T-cell (primary cell): Measurements from ENCODE around the gene HP1BP3. TPM values are rescaled to one million over a fixed set of nuclear protein-coding genes. Genes with fewer than 3 reads are reported as not detected.
"Not testable (repeated sequence)": the region's sequence is repeated elsewhere in the genome, so short reads cannot be mapped to it uniquely, and the experiment has no call there.

Source experiments
- ATAC-seq, 4 experiments: fragments of 200-7000 bp in 3 of 4; fragments of 150-1000 bp in 1 of 4; cut with Tn5 transposase; replicated peaks in 1 of 4; 1 replicate in 3 of 4; 2 replicates in 1 of 4; pipeline ENCODE4 v1.10.0; 2021; ENCODE audit warnings: moderate library complexity in 3 of 4, mild to moderate bottlenecking in 2 of 4, moderate number of reproducible peaks in 1 of 4
- CTCF ChIA-PET, 2 donors: fragments of 300-600 bp; sonication (Branson Sonifier 250); formaldehyde crosslinking; loops; one replicate each; lab custom pipeline; 2022; ENCODE audit warnings: antibody characterized with exemption in 2 of 2; lab: Charles Lee
- POLR2A ChIA-PET, 2 donors: fragments of 300-600 bp; sonication (Branson Sonifier 250); formaldehyde crosslinking; loops; one replicate each; lab custom pipeline; 2022; ENCODE audit warnings: antibody characterized with exemption in 2 of 2; lab: Charles Lee
- DNase-seq, 35 experiments: peaks; one replicate each; pipeline versions ENCODE4 v3.0.0 to v3.0.0-alpha.2; 2013 to 2023
- H3K27ac ChIP-seq: one replicate; pipeline ENCODE4 v1.5.1; 2013; ENCODE audit warnings: low read length
- H3K27me3 ChIP-seq, 2 experiments: replicated peaks in 1 of 2; 1 replicate in 1 of 2; 2 replicates in 1 of 2; pipeline versions ENCODE4 v1.6.1 to v1.7.0; 2013; ENCODE audit warnings: low read length in 1 of 2, mixed read lengths in 1 of 2; ENCODE audit not compliant: control insufficient read depth in 2 of 2, insufficient read depth in 2 of 2; ENCODE audit errors: extremely low read depth in 1 of 2
- H3K36me3 ChIP-seq, 2 donors: 1 replicate in 1 of 2; 2 replicates in 1 of 2; pipeline versions ENCODE4 v1.6.1 to v1.7.0; 2013; ENCODE audit warnings: low read length in 1 of 2; ENCODE audit not compliant: control insufficient read depth in 2 of 2, insufficient read depth in 1 of 2; ENCODE audit errors: extremely low read depth in 1 of 2
- H3K4me1 ChIP-seq, 2 experiments: 1 replicate in 1 of 2; 2 replicates in 1 of 2; pipeline versions ENCODE4 v1.6.1 to v1.7.0; 2013; ENCODE audit warnings: low read length in 2 of 2, mixed read lengths in 1 of 2; ENCODE audit not compliant: insufficient read depth in 2 of 2, control insufficient read depth in 1 of 2; ENCODE audit errors: extremely low read depth in 1 of 2
- H3K4me3 ChIP-seq, 2 donors: 1 replicate in 1 of 2; 2 replicates in 1 of 2; pipeline versions ENCODE4 v1.5.1 to v1.7.0; 2013; ENCODE audit warnings: mild to moderate bottlenecking in 2 of 2, low read length in 1 of 2, moderate library complexity in 1 of 2; ENCODE audit not compliant: control insufficient read depth in 1 of 2; ENCODE audit errors: extremely low read depth in 1 of 2
- H3K9me3 ChIP-seq: 2 replicates; pipeline ENCODE4 v1.7.0; 2013
- H3K27ac Mint-ChIP-seq, 2 donors: one replicate each; pipeline ENCODE4 v1.8.0; 2020 to 2021; ENCODE audit warnings: mild to moderate bottlenecking in 2 of 2, mixed read lengths in 2 of 2
- H3K27me3 Mint-ChIP-seq, 2 donors: one replicate each; pipeline ENCODE4 v1.8.0; 2021 to 2022; ENCODE audit warnings: mixed read lengths in 2 of 2
- H3K36me3 Mint-ChIP-seq: one replicate; pipeline ENCODE4 v1.8.0; 2021; ENCODE audit warnings: mixed read lengths
- H3K4me1 Mint-ChIP-seq, 3 donors: one replicate each; pipeline ENCODE4 v1.8.0; 2020 to 2022; ENCODE audit warnings: mixed read lengths in 3 of 3, mild to moderate bottlenecking in 1 of 3
- H3K4me3 Mint-ChIP-seq, 3 donors: one replicate each; pipeline ENCODE4 v1.8.0; 2020 to 2022; ENCODE audit warnings: mild to moderate bottlenecking in 3 of 3, mixed read lengths in 3 of 3, moderate library complexity in 3 of 3
- H3K9me3 Mint-ChIP-seq, 3 donors: one replicate each; pipeline ENCODE4 v1.8.0; 2020 to 2022; ENCODE audit warnings: mixed read lengths in 3 of 3
- WGBS: methylation state at CpG from one replicate; pipeline ENCODE4 v1.1.5; 2013; ENCODE audit warnings: missing lambda C conversion rate; ENCODE audit not compliant: insufficient coverage; 5-methylcytosine and 5-hydroxymethylcytosine counted together
- total RNA-seq, 35 experiments: library from RNA in 6 of 35; stranded (reverse) in 6 of 35; fragments of 120-200 nt in 1 of 35; gene quantifications; one replicate each; pipeline versions ENCODE4 v1.2.1 to v1.2.4 and lab custom pipeline; 2013 to 2026

The HP1BP3 gene
- total RNA-seq, 5 donors from 2014 or later (not counting 1 experiment from before 2014, with no cell fraction given), result 248 to 279 (median 270) TPM

GRCh38 chr1:20721117-20722061 is 65.7 kb downstream of the HP1BP3 start:
- Histone ChIP-seq H3K4me3 (no peak overlapping the region), H3K4me1 (peaks cover 0 to 11% of the 10 kb centered on the region in 2 experiments), H3K27me3 (peaks cover 0 to 23% of the 10 kb centered on the region in 2 experiments), H3K36me3 (no peaks in the 10 kb centered on the region), H3K9me3 (no peaks in the 10 kb centered on the region), H3K27ac (no peak overlapping the region)
- H3K36me3 Mint-ChIP-seq, result no peaks in the 10 kb centered on the region
- ChIA-PET CTCF (interaction anchor here in 1 of 2 donors (0.5 kb wide), 1 partner anchor 1513 kb away, joined by 4 read pairs; no protein-coding TSS in a partner anchor), POLR2A (no interaction called here)
- H3K27ac Mint-ChIP-seq, result no peak overlapping the region
- peaks cover 5 to 14% (median 11%) of the 10 kb centered on the region in 3 donors for H3K4me1 Mint-ChIP-seq
- H3K4me3 Mint-ChIP-seq, result no peak overlapping the region
- 90% methylated on average over 22 of the region's 29 CpGs for WGBS
- ATAC-seq (no peak), DNase-seq (peak in 1 of 35 experiments; percentile 21)
- H3K27me3 Mint-ChIP-seq, result peaks cover 9% of the 10 kb centered on the region in 2 donors
- no peaks in the 10 kb centered on the region for H3K9me3 Mint-ChIP-seq

GRCh38 chr1:20720631-20721091 is 66.4 kb downstream of the HP1BP3 start:
- Histone ChIP-seq H3K36me3 (no peaks in the 10 kb centered on the region), H3K27me3 (peaks cover 0 to 28% of the 10 kb centered on the region in 2 experiments), H3K9me3 (no peaks in the 10 kb centered on the region), H3K4me1 (peaks cover 0 to 11% of the 10 kb centered on the region in 2 experiments), H3K27ac (no peak overlapping the region), H3K4me3 (no peak overlapping the region)
- DNase-seq (no peak), ATAC-seq (no peak)
- CTCF ChIA-PET, result interaction anchor here in 1 of 2 donors (0.6 kb wide), 1 partner anchor 493 kb away, joined by 3 read pairs; no protein-coding TSS in a partner anchor
- POLR2A ChIA-PET, result no interaction called here
- Mint-ChIP-seq H3K27ac (no peak overlapping the region), H3K4me3 (no peak overlapping the region), H3K4me1 (peaks cover 5 to 16% (median 12%) of the 10 kb centered on the region in 3 donors), H3K36me3 (no peaks in the 10 kb centered on the region), H3K9me3 (no peaks in the 10 kb centered on the region), H3K27me3 (peaks cover 15 to 16% of the 10 kb centered on the region in 2 donors)
- 75% methylated on average over 7 of the region's 12 CpGs for WGBS

- H3K27ac Mint-ChIP-seq, result peak overlapping the region in 1 of 2 donors; percentile 22
- CTCF ChIA-PET, result interaction anchor here (0.5 to 0.6 kb wide), 2 partner anchors 24 to 494 kb away, joined by 3 read pairs; no protein-coding TSS in a partner anchor
- no peak for DNase-seq
Measured at GRCh38 chr1:20719871-20720620, 67.1 kb downstream of the HP1BP3 start.

GRCh38 chr1:20719261-20719660 is 67.8 kb downstream of the HP1BP3 start:
- H3K27ac Mint-ChIP-seq, result no peak overlapping the region
- CTCF ChIA-PET, result interaction anchor here in 1 of 2 donors (1.5 kb wide), 1 partner anchor 58 kb away, joined by 3 read pairs; the partner anchor contains the start of gene DDOST
- ATAC-seq (no peak), DNase-seq (no peak)
- peaks cover 5 to 16% (median 12%) of the 10 kb centered on the region in 3 donors for H3K4me1 Mint-ChIP-seq
- no peak overlapping the region for H3K4me3 ChIP-seq
- POLR2A ChIA-PET, result no interaction called here
- H3K27me3 Mint-ChIP-seq, result peaks cover 20% of the 10 kb centered on the region in 2 donors
- H3K4me3 Mint-ChIP-seq, result peak overlapping the region in 1 of 3 donors; percentile 74
- peaks cover 0 to 40% of the 10 kb centered on the region in 2 experiments for H3K27me3 ChIP-seq
- H3K36me3 Mint-ChIP-seq, result no peaks in the 10 kb centered on the region
- H3K4me1 ChIP-seq, result peaks cover 0 to 11% of the 10 kb centered on the region in 2 experiments
- H3K9me3 Mint-ChIP-seq, result no peaks in the 10 kb centered on the region
- H3K27ac ChIP-seq, result no peak overlapping the region
- H3K36me3 ChIP-seq, result no peaks in the 10 kb centered on the region
- H3K9me3 ChIP-seq, result no peaks in the 10 kb centered on the region
- 97% methylated on average over 3 of the region's 8 CpGs for WGBS

More at GRCh38 chr1:20719871-20720620, 67.1 kb downstream of the HP1BP3 start:
- Histone ChIP-seq H3K36me3 (no peaks in the 10 kb centered on the region), H3K27ac (no peak overlapping the region), H3K27me3 (peaks cover 0 to 34% of the 10 kb centered on the region in 2 experiments), H3K4me3 (no peak overlapping the region), H3K4me1 (peaks cover 0 to 11% of the 10 kb centered on the region in 2 experiments), H3K9me3 (no peaks in the 10 kb centered on the region)
- WGBS, result 88% methylated on average over 1 of the region's 5 CpGs
- H3K4me1 Mint-ChIP-seq, result peaks cover 5 to 16% (median 12%) of the 10 kb centered on the region in 3 donors
- no peak for ATAC-seq
- H3K36me3 Mint-ChIP-seq, result no peaks in the 10 kb centered on the region
- no peaks in the 10 kb centered on the region for H3K9me3 Mint-ChIP-seq
- POLR2A ChIA-PET, result interaction anchor here in 1 of 2 donors (0.6 kb wide), 1 partner anchor 76 kb away, joined by 8 read pairs; no protein-coding TSS in a partner anchor
- H3K4me3 Mint-ChIP-seq, result no peak overlapping the region
- H3K27me3 Mint-ChIP-seq, result peaks cover 20% of the 10 kb centered on the region in 2 donors

GRCh38 chr1:20718343-20718882 is 68.7 kb downstream of the HP1BP3 start:
- Mint-ChIP-seq H3K27me3 (peaks cover 20% of the 10 kb centered on the region in 2 donors), H3K4me3 (peak overlapping the region; percentile 54 to 74 (median 61)), H3K4me1 (peaks cover 5 to 16% (median 12%) of the 10 kb centered on the region in 3 donors)
- H3K27ac Mint-ChIP-seq, H3K36me3 Mint-ChIP-seq, H3K9me3 Mint-ChIP-seq, H3K36me3 ChIP-seq, H3K9me3 ChIP-seq, H3K27ac ChIP-seq, DNase-seq, POLR2A ChIA-PET, ATAC-seq: not testable (repeated sequence)
- H3K27me3 ChIP-seq, result peaks cover 0 to 43% of the 10 kb centered on the region in 2 experiments
- peak overlapping the region; percentile 16 to 39 for H3K4me3 ChIP-seq
- CTCF ChIA-PET, result interaction anchor here in 1 of 2 donors (1.5 to 1.6 kb wide), 2 partner anchors 22 to 57 kb away, joined by 3 read pairs; partner anchors contain the start of gene DDOST
- peaks cover 0 to 11% of the 10 kb centered on the region in 2 experiments for H3K4me1 ChIP-seq
- WGBS, result 76% methylated on average over 15 of the region's 17 CpGs
